T-helper 2 cell treated with Interferon-gamma antibody and Interleukin-4, amounts not matched to agents 5 μg/mL and 100 μg/mL, for 36 hours (primary cell): ENCODE results near the gene COLEC11.
A peak's percentile ranks its signal among the peaks of the same experiment; 100 is the strongest.

ENCODE experiments used
- DNase-seq: peaks from one replicate; pipeline ENCODE4 v3.0.0; 2021; ENCODE audit warnings: low spot score
- H3K27ac Mint-ChIP-seq: one replicate; pipeline ENCODE4 v1.8.0; 2021; ENCODE audit warnings: mild to moderate bottlenecking, mixed read lengths
- H3K27me3 Mint-ChIP-seq: one replicate; pipeline ENCODE4 v1.8.0; 2021; ENCODE audit warnings: low read depth, mixed read lengths
- H3K36me3 Mint-ChIP-seq: one replicate; pipeline ENCODE4 v1.8.0; 2021; ENCODE audit warnings: low read depth, mixed read lengths
- H3K4me1 Mint-ChIP-seq: one replicate; pipeline ENCODE4 v1.8.0; 2021; ENCODE audit warnings: low read depth, mixed read lengths
- H3K4me3 Mint-ChIP-seq: one replicate; pipeline ENCODE4 v1.8.0; 2022; ENCODE audit warnings: mild to moderate bottlenecking, moderate library complexity, mixed read lengths
- H3K9me3 Mint-ChIP-seq: one replicate; pipeline ENCODE4 v1.8.0; 2021; ENCODE audit warnings: mixed read lengths

The COLEC11 gene

GRCh38 chr2:3595404-3595803, 492 bp downstream of the COLEC11 start:
- Mint-ChIP-seq H3K27ac (no peak overlapping the region), H3K36me3 (no peaks in the 10 kb centered on the region)

DNA sequence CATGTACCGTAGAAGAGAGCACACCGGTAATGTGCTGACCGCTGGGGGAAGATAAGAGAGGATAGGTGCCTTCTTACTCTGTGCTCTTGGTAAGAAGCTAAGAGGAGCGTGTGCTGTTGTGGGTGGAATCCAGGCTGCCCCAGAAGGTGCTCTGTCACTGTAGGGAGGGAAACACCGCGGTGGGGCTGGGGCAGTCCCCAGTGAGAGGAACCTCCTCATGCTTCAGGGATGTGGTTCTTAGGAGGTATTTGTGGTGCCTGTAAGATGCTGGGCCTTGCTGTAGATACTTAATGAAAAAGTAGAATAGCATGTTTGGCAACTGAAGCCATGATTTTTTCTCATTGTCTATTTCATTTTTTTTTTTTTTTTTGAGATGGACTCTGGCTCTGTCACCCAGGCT, 1.1 kb downstream of the COLEC11 start:
- peaks cover 3% of the 10 kb centered on the region for H3K4me1 Mint-ChIP-seq
- H3K4me3 Mint-ChIP-seq, result no peak overlapping the region
- H3K27ac Mint-ChIP-seq, result no peak overlapping the region
- H3K27me3 Mint-ChIP-seq, result peaks cover 3% of the 10 kb centered on the region
- no peaks in the 10 kb centered on the region for H3K36me3 Mint-ChIP-seq
- DNase-seq, result peak; percentile 50
- no peaks in the 10 kb centered on the region for H3K9me3 Mint-ChIP-seq

More at GRCh38 chr2:3595404-3595803, 492 bp downstream of the COLEC11 start:
- H3K4me1 Mint-ChIP-seq, result peaks cover 3% of the 10 kb centered on the region
- H3K27me3 Mint-ChIP-seq, result peaks cover 3% of the 10 kb centered on the region
- H3K9me3 Mint-ChIP-seq, result no peaks in the 10 kb centered on the region
- no peak overlapping the region for H3K4me3 Mint-ChIP-seq
- DNase-seq, result no peak

DNA sequence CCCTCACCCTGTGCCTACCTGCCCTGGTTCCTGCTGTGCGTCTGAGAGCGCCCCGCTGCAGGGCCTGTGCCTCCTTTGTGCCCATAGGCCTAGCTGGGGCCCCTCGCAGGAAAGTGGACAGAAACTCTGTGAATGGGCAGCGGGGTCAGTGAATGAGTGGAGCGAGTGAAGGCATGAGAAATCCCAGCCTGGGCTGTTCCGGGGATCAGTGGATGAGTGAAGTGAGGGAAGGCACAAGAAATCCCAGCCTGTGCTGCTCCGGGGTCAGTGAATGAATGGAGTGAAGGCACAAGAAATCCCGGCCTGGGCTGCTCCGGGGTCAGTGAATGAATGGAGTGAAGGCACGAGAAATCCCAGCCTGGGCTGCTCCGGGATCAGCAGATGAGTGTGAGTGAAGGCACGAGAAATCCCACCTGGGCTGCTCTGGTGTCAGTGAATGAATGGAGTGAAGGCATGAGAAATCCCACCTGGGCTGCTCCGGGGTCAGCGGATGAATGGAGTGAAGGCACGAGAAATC, 2.0 kb downstream of the COLEC11 start:
- Mint-ChIP-seq H3K4me3 (no peak overlapping the region), H3K27me3 (peaks cover 3% of the 10 kb centered on the region), H3K36me3 (no peaks in the 10 kb centered on the region), H3K4me1 (peaks cover 3% of the 10 kb centered on the region), H3K9me3 (no peaks in the 10 kb centered on the region), H3K27ac (no peak overlapping the region)
- no peak for DNase-seq

DNA sequence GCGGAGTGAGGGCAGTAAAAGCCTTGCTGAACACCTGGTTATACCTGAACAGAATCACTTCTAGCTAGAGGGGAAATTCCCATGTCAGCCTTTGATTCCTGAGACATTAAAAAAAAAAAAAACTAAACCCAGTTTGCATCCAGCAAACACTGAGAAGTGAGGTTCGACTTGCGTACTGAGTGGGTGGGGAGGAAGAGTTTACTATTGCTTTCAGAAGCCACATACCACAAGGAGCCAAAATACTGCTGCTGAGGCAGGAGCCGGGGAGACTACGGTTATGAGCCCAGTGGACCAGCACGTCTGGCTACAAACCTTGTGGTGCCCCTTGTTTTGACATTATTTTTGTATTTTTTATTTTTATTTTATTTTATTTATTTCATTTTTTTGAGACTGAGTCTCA, 2.7 kb downstream of the COLEC11 start:
- H3K36me3 Mint-ChIP-seq, result no peaks in the 10 kb centered on the region
- H3K9me3 Mint-ChIP-seq, result no peaks in the 10 kb centered on the region
- no peak overlapping the region for H3K4me3 Mint-ChIP-seq
- peak; percentile 31 for DNase-seq
- H3K27me3 Mint-ChIP-seq, result peaks cover 3% of the 10 kb centered on the region
- peaks cover 3% of the 10 kb centered on the region for H3K4me1 Mint-ChIP-seq
- H3K27ac Mint-ChIP-seq, result no peak overlapping the region

DNA sequence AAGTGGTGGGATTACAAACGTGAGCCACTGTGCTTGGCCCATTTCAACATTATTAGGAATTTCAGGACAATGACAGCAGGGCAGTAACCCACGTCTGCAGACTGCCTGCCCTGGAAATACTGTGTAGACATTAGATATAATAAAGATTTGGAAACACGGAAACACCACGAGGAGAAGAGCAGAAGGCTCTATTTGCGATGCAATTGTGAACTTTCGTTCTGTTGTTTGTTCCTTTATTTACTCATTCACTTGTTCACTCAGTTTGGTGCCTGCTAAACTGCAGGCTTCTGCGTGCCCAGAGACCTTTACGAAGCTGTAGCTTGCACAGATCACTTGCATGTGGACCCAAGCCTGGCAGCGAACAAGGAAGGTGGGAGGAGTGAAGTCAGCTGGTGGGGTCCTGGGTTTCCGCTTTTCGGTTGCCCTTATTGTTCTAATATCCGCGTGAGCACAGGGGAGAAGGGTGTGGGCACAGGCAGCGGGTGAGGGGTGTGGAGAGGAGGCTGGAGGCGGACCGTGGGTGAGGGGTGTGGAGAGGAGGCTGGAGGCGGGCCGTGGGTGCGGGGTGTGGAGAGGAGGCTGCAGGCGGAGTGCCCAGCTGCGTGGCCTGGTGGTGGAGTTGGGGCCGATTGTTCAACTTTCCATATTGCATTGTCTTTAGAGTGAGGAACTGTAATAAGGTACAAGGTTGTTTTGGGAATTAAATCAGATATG, 3.4 kb downstream of the COLEC11 start:
- DNase-seq, result no peak
- no peaks in the 10 kb centered on the region for H3K9me3 Mint-ChIP-seq
- peaks cover 3% of the 10 kb centered on the region for H3K4me1 Mint-ChIP-seq

GRCh38 chr2:3598912-3599854, 4.3 kb downstream of the COLEC11 start:
- H3K36me3 Mint-ChIP-seq, result no peaks in the 10 kb centered on the region
- DNase-seq, result no peak
- no peaks in the 10 kb centered on the region for H3K9me3 Mint-ChIP-seq
- no peak overlapping the region for H3K27ac Mint-ChIP-seq
- H3K4me3 Mint-ChIP-seq, result no peak overlapping the region
- H3K4me1 Mint-ChIP-seq, result peaks cover 3% of the 10 kb centered on the region
- peaks cover 3% of the 10 kb centered on the region for H3K27me3 Mint-ChIP-seq

More for the DNA sequence above, 3.4 kb downstream of the COLEC11 start:
- Mint-ChIP-seq H3K4me3 (no peak overlapping the region), H3K36me3 (no peaks in the 10 kb centered on the region), H3K27me3 (peaks cover 3% of the 10 kb centered on the region), H3K27ac (no peak overlapping the region)

DNA sequence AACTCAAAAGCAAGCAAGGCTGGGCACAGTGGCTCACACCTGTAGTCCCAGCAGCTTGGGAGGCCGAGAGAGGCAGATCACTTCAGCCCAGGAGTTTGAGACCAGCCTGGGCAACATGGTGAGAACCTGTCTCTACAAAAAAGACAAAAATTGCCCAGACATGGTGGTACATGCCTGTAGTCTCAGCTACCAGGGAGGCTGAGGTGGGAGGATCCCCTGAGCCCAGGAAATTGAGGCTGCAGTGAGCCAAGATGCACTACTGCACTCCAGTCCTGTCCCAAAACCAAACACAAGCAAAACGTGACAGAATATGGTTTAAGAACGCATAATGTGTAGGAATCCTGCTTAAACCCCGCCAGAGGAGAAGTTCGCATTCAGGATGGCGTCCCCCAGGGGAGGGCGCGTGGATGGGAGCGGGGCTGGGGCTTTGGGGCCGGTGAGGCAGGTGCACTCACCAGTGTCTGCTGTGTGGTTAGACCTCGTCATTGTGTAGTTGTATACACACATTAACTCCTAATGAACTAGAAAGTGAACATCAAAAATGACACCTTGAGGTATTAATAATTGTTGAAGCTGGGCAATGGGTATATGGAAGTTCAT, 5.4 kb downstream of the COLEC11 start:
- H3K27ac Mint-ChIP-seq, result no peak overlapping the region
- DNase-seq, result no peak
- H3K9me3 Mint-ChIP-seq, result no peaks in the 10 kb centered on the region
- H3K36me3 Mint-ChIP-seq, result no peaks in the 10 kb centered on the region
- H3K4me1 Mint-ChIP-seq, result peaks cover 4% of the 10 kb centered on the region
- no peak overlapping the region for H3K4me3 Mint-ChIP-seq
- H3K27me3 Mint-ChIP-seq, result no peaks in the 10 kb centered on the region

DNA sequence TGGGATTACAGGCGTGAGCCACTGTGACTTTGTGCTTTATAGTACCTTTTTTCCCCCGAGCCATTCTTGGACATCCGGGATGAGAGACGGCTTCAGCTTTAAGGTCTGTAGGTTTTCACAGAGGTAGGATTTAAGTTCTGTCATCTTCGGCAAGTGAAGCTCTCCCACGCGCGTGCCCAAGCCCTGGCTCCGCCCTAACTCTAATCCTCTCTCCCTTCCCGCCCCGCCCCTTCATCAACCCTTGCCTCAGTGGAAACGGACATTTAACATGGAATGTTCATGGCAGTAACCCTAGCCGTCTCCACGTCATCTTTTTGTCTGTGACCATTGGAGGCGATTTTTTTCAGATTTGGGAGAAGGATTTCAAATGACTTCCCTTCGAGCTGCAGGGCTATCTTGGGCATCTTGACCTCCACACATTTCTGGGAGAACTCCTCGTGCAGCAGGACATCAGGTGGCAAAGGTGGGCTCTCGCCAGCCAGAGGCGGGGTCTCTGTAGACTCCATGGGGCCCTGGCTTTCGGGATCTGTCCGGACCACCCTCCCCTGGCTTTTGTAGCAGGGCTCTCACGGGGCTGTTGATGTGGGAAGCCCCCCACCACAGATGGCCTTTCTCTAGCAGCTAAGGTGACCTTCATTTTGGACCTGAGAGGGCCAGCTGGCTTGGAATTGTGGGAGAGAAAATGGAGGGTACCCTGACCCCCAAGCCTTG, 6.8 kb downstream of the COLEC11 start:
- Mint-ChIP-seq H3K27ac (no peak overlapping the region), H3K27me3 (no peaks in the 10 kb centered on the region), H3K4me1 (peaks cover 4% of the 10 kb centered on the region), H3K4me3 (no peak overlapping the region), H3K9me3 (no peaks in the 10 kb centered on the region), H3K36me3 (no peaks in the 10 kb centered on the region)
- no peak for DNase-seq

DNA sequence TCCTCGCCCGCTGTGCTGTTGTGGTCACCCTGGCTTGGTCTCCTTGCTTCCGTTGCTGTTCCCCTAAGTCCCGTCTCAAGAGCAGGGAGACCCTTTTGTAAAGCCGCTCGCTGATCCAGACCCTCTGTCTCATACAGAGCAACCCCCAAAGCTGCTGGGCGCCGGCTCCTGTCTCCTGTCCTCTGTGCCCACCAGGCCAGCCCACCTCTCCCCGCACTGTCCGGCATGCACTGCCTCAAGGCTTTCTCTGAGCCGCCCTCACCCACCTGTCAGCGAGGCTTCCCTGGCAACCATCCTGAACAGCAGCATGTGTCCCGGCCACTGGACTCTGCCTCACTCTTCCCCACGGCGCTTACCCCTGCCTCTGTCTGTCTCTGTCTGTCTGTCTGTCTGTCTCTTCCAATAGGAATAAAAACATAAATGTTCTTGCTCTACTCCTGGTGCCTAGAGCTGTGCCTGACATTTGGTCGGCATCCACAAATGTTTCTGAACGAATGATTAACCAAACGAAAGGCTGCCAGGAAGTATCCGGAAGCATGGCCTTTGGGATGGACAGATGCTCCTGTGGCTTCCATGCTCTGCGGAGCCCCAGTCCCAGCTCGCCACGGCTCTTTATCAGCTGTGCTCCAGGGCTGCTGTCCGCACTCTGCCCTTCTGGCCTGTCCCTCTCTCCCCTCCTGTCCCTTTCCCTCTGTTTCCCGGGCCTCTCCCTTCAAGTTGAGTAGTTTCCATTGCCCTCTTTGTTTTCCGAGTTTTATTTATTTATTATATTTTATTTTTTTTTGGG, 7.8 kb downstream of the COLEC11 start:
- no peaks in the 10 kb centered on the region for H3K36me3 Mint-ChIP-seq

DNA sequence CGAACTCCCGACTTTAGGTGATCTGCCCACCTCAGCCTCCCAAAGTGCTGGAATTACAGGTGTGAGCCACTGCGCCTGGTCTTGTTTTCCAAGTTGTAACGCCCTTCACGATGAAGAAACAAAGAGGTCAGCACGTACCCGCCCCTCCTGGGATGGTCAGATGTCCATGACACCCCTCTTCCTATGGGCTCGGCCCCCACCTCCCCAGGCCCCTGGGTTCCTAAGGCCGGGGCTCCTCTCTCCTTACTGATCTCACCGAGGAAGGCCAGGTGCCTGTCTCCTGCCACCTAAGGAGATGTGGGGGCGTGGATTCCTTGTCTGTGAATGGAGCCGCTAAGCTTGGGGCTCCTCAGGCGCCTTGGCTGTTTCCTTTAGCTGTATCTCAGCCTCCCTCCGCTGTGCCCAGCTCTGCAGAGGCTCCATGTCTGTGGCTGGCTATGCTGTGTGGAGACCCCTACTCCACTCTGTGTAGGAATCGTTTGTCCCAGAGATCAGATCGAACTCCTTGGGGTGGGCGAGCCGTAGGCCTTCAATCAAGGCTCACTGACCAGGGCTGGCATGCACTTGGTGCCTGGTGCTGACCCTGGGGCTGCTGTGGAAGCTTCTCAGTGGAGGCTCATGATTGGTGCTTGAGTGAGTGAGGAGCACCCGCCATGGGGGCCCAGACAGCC, 8.8 kb downstream of the COLEC11 start:
- DNase-seq, result no peak
- Mint-ChIP-seq H3K4me1 (peaks cover 2% of the 10 kb centered on the region), H3K9me3 (no peaks in the 10 kb centered on the region), H3K27ac (no peak overlapping the region), H3K27me3 (no peaks in the 10 kb centered on the region), H3K4me3 (no peak overlapping the region), H3K36me3 (no peaks in the 10 kb centered on the region)

More for the DNA sequence above, 7.8 kb downstream of the COLEC11 start:
- H3K9me3 Mint-ChIP-seq, result no peaks in the 10 kb centered on the region
- no peaks in the 10 kb centered on the region for H3K27me3 Mint-ChIP-seq
- H3K27ac Mint-ChIP-seq, result no peak overlapping the region
- no peak for DNase-seq
- no peak overlapping the region for H3K4me3 Mint-ChIP-seq
- peaks cover 2% of the 10 kb centered on the region for H3K4me1 Mint-ChIP-seq

DNA sequence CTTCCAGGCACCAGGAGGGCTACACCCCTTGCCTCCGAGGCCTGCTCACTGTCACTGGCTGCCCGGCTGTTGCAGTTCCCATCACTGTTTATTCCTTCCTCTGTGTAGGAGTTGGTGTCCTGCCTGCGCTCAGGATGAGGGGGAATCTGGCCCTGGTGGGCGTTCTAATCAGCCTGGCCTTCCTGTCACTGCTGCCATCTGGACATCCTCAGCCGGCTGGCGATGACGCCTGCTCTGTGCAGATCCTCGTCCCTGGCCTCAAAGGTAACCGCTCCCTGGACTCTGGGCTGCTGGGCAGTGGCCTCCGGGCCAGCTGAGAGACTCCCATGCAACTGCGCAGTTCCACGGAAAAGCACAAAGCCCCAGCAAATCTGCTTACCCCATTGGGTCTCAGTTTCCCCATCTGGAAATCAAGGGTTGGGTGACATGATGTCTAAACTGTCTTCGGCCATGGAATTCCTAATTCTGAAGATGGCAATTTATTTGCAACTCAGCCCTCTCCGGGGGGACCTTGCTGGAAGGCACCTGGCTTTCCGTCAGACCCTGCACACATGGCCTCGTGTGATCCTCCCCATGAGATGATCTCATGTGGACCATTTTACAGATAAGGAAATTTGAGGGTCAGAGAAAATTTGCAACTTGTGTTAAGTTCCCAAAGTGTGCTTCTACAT, 9.4 kb downstream of the COLEC11 start:
- Mint-ChIP-seq H3K36me3 (no peaks in the 10 kb centered on the region), H3K4me1 (peaks cover 3% of the 10 kb centered on the region), H3K27me3 (no peaks in the 10 kb centered on the region), H3K4me3 (no peak overlapping the region), H3K9me3 (no peaks in the 10 kb centered on the region), H3K27ac (no peak overlapping the region)
- no peak for DNase-seq
